Fibroblast of the conjunctiva (primary cell): Measurements from ENCODE around the gene LIFR.
A peak's percentile ranks its signal among the peaks of the same experiment; 100 is the strongest.
"Not testable (repeated sequence)": the region's sequence is repeated elsewhere in the genome, so short reads cannot be mapped to it uniquely, and the experiment has no call there.

ENCODE experiments used
- DNase-seq: peaks from one replicate; pipeline ENCODE4 v3.0.0-alpha.2; 2010; ENCODE audit warnings: low read depth

The LIFR gene

GRCh38 chr5:38547257-38547656 is 9.2 kb downstream of the LIFR start:
- DNase-seq, result no peak

- DNase-seq, result no peak
These were observed 9.7 kb downstream of the LIFR start for GRCh38 chr5:38546691-38547146.

- DNase-seq, result no peak
These were observed 12.6 kb downstream of the LIFR start for GRCh38 chr5:38543886-38544285.

GRCh38 chr5:38543074-38543473 is 13.4 kb downstream of the LIFR start:
- no peak for DNase-seq

DNA sequence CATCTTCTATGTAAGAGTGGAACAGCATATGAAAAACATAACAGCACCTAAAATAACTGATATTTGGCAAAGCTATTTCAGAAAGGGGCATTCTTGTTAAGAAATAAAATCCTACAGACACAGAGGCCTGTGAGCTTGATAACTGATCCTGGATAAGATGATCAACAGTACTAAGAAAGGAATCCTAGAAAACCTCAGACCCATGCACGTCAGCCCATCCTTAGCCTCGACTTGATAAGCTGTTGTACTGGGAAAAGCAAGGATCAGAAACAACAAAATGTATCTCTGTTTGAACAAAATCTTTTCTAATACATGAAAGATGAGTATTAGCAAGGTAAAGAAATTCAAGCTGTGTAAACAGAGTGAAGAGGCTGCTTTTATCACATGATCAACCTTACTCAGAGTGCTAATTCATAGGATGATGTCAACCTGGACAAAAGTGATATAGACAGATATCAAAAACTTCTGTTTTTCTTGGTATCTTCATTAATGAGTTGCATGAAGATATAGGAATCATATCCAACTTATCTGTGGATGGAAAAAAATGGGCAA is 15.2 kb downstream of the LIFR start:
- DNase-seq, result no peak

DNA sequence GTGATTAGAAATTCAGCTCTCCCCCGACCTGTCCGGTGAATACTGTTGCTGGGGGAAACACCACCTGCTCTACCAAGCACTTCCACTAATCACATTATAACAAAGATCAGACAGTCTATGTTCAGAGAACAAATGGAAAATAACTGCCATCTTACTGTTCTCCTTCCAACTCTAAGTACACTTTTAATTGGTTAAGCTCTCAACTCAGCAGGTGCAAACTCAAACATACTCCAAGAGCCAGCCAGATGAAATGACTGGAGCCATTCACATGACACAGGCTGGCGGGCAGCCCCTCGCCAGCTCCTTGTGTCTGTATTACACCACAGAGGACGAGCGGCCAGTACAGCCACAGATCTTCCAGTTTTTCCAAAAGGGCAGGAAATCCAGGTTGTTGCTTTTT is 16.1 kb downstream of the LIFR start:
- no peak for DNase-seq

DNA sequence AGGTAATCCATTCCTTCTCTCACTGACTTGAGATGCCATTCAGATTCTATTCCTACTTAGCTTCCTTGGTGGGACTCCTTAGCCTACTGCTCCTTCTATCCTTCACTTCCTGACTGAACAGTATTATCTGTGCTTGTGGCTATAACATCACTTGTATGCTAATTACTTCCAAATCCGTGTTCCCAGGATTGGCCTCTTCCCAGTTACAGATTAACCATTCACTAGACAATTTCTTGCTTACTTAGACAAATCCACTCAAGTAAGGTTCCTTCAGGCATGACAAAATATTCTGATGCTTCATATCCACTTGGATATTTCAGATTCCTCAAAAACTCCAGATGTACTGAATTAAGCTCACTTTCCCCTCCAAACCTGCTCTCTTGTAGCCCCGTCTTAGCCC is 18.3 kb downstream of the LIFR start:
- DNase-seq, result no peak

- DNase-seq, result no peak
These were observed 18.9 kb downstream of the LIFR start for GRCh38 chr5:38537505-38537904.

GRCh38 chr5:38536968-38537367 is 19.5 kb downstream of the LIFR start:
- DNase-seq, result no peak

DNA sequence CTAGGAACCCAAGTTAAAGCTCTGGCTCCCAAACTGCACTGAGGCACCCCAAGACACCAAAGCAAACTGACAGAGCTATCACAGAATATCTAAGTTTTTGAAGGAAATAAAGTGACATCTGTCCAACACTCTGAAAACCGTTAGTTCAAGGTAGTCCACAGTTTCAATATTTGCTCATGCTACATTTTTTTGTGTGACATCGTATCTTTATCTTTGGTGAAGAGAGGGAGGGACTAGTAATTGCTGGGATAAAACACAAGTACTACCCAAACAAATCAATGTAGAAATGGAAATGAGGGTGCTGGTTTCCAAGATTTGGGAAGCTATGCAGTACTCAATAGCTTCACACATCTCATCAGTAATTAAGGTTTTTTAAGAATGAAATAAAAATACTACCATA is 20.6 kb downstream of the LIFR start:
- no peak for DNase-seq

DNA sequence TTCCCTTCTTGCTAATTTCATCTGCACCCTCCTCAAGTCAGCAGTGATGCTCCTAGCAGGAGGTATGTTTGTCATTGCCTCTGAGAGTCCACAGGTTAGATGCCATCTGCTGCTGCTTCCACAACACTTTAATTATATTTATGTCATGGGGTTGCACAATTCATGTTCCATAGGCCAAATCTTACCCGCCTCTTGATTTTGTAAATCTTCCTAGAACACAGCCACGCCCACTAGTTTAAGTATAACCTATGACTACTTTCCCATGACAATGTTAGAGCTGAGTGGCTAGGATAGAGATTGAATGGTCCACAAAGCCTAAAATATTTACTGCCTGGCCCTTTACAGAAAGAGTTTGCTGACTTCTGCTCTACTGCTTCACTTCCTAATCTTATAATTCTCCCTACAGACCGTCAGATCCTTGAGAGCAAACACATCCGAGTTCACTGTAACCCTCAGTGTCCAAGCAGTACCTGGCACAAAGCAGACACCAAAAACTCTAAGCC is 21.1 kb downstream of the LIFR start:
- DNase-seq, result no peak

GRCh38 chr5:38534156-38534453 is 22.3 kb downstream of the LIFR start:
- DNase-seq, result no peak

DNA sequence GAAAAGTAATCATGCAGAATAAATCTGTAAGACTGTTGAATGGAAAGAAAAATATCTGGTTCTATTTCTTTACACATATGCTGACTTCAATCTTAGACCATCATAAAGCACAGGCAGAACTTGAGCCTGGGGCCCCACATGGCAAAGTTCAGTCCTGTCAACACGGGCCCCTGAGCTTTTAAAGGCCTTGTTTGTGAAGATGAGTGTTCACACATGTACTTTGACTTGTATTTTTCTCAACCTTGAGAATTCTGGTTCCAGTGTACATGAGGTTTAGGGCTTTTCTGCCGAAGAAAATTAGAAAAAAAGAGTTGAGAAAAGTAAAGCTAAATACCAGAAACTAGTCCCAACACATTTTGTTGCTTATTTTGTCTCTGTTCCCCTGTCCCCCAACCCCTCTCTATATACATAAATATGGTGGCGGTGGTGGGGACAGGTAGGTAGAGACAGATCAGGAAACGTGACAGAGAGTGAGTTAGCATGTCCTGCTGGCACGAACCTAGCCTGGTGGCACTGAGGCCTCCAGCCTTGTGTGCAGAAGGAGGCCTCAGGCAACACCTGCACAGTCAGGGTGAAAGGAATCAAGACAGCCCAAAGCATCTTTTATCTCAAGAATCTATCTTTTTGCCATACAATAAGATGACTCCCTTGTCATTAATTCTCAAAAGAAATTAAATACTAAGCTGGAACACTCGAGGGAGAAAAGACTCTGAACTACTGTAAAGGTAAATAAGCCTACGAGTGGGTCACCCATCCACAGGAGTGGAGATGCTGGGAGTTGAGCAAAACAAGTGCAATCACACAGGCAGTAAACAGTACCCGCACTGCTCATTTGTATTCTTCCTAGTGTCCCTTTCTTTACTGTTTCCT is 22.9 kb downstream of the LIFR start:
- no peak for DNase-seq

DNA sequence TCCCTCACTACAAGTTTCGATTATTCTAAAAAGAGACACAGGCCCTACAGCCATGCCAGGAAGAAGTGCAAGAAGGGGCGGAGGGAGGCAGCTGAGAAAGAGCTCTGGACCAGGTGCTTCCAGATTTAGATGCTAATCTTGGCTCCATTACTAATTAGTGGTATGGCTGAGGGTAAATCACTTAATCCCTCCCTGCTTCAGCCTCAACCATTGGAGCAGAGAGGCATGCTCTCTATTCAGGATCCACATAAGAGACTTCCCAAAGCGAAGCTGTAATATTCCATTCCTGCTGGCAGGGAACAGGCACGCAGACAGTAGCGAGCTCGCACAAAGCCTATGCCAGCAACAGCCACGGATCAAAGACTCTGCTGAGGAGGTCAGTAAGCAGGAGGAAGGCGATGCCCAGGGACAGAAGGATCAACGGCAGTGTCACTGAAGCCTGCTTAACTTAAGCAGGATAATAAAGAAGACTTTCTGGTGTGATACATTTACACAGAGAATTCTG is 24.2 kb downstream of the LIFR start:
- no peak for DNase-seq

DNA sequence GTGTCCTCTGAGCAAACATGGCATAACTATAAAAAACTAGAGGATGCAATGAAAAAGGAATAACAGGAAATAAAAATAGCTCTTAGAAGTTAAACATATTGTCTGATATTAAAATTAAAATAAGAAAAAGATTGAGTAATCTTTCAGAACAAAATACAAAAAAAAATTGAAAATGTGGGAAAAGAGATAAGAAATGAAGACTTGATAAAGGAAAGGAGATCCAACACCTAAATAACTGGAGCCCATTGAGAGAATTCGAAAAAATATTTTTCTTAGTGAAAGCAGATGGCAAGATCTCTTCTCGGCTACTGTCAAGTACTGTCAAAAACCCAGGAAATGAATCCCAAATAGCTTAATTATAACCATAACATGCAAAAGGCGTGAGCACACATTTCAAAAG is 24.9 kb downstream of the LIFR start:
- DNase-seq, result no peak

DNA sequence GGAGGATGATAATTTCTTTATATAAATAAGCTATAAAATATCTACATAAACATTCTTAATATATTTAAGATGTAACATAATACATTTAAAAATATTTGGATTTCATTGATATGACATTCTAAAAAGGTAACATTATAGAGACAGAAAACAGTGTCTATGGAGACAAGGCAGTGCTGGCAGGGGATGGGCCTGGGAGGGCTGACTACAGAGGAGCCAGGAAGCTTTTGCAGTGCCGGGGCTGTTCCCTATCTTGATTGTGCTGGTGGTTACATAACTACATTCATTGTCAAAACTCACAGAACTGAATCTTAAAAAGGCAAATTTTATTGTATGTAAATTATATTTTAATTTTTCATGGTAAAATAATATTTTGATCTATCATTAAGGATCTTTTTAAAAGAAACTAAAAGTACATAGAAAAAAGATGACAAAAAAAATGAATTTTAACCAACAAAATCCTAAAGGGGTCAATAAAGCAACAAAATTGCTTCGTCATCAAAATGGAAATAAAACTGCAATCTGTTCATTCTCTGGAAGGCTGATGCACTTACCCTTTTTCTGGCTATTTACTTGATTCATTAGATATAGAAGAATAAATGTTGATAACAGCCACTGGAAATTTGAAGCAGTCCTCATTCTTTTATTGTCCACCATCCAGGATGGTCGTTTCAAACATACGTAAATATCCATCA is 26.3 kb downstream of the LIFR start:
- DNase-seq, result no peak

- DNase-seq, result no peak
These were observed 28.2 kb downstream of the LIFR start for GRCh38 chr5:38528162-38528703.

DNA sequence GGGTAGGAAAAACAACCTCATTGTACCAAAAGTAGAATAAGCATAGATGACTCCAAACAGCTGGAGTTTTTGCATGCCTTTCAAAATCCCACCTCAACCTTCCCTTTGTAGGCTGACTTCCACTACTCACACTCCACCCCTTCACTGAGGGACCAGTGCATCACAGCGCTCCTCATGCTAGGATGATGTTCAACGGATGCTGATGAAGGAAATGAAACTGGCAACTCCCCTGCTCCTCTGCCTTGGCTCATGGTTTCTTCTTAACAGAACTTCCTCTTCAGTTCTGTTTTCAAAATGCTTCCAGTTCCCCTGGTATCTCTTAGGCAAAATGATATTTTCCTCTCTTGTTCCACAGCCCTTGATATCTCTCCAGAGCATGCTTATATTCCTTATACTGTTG is 29.0 kb downstream of the LIFR start:
- DNase-seq, result no peak

GRCh38 chr5:38524022-38524421 is 32.4 kb downstream of the LIFR start:
- DNase-seq, result no peak

- DNase-seq, result no peak
These were observed 37.0 kb downstream of the LIFR start for GRCh38 chr5:38519476-38519875.

- no peak for DNase-seq
These were observed 38.1 kb downstream of the LIFR start for GRCh38 chr5:38518341-38518740.

- DNase-seq, result not testable (repeated sequence)
These were observed 39.8 kb downstream of the LIFR start for GRCh38 chr5:38516649-38517048.

DNA sequence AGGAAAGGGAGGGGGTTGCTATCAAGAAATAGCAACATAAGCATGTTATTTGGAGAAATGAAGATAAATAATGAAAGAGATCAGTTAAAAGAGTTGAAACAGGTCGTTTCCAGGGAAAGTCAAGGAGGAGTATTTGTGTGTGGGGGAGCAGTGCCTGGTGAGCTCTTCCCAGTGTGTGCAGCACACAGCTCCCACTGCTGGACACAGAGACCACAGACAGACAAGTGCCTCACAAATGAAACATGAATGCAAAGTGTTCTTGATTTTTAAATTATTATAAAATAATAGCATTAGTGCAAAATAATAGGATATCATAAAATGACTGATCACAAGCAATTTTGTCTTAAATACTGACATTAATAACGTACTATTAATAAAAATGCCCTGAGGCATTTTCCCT is 40.8 kb downstream of the LIFR start:
- DNase-seq, result peak; percentile 17
